Keratinocyte (primary cell): ENCODE results near the gene ARHGAP28.

ENCODE experiments used
- EZH2 ChIP-seq: IDR thresholded peaks from one replicate; pipeline ENCODE4 v1.6.1; 2012; ENCODE audit warnings: inconsistent platforms, mild to moderate bottlenecking, low read length, moderate library complexity
- TF ChIP-seq, protein P1 (sequence below), 3 experiments: IDR thresholded peaks in 1 of 3; conservative IDR thresholded peaks in 1 of 3; optimal IDR thresholded peaks in 1 of 3; 2 replicates in 2 of 3; 3 replicates in 1 of 3; pipeline versions ENCODE3 to v1.5.1; 2011; ENCODE audit warnings: low read length in 3 of 3, mild to moderate bottlenecking in 3 of 3, moderate library complexity in 2 of 3, control low read depth in 1 of 3, inconsistent platforms in 1 of 3; ENCODE audit not compliant: insufficient read depth in 2 of 3; ENCODE audit errors: extremely low read depth in 1 of 3

DNA sequence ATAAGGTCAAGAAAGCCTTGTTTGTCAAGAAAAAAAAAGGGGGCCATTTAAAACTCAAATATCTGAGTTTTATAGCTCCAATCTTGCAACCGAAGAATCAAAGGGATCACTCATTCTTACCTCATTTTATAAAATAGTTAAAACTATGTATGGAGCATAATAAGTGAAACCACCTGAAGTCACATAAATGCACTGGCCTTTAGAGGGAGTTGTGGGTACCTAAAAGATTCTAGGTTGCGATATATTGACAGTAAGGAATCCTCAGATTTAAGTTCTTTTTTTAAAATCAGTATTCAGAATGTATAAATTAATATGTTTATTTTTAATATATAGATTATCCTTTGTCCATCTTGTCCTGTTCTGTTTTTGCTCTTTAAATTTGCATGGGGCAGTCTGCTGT is 3.4 kb downstream of the ARHGAP28 start:
- TF ChIP-seq, protein P1, sequence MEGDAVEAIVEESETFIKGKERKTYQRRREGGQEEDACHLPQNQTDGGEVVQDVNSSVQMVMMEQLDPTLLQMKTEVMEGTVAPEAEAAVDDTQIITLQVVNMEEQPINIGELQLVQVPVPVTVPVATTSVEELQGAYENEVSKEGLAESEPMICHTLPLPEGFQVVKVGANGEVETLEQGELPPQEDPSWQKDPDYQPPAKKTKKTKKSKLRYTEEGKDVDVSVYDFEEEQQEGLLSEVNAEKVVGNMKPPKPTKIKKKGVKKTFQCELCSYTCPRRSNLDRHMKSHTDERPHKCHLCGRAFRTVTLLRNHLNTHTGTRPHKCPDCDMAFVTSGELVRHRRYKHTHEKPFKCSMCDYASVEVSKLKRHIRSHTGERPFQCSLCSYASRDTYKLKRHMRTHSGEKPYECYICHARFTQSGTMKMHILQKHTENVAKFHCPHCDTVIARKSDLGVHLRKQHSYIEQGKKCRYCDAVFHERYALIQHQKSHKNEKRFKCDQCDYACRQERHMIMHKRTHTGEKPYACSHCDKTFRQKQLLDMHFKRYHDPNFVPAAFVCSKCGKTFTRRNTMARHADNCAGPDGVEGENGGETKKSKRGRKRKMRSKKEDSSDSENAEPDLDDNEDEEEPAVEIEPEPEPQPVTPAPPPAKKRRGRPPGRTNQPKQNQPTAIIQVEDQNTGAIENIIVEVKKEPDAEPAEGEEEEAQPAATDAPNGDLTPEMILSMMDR (optimal IDR thresholded peaks at IDR 0.05 in 1 of 3, IDR thresholded peaks at IDR 0.05 in 1 of 3, conservative IDR thresholded peaks at IDR 0.05 in 1 of 3; ENCODE audit: extremely low read depth in 1 of 3, insufficient read depth in 2 of 3, low read length in 3 of 3): no peak
- no peak for TF ChIP-seq EZH2
